22Rv1 (cell line): ENCODE results near the gene UVRAG.
"Not testable (repeated sequence)": the region's sequence is repeated elsewhere in the genome, so short reads cannot be mapped to it uniquely, and the experiment has no call there.

Experiments
- CTCF ChIP-seq: fragments of 450-650 bp; IDR thresholded peaks from 2 replicates; pipeline ENCODE4 v1.5.1; 2017; ENCODE audit warnings: mild to moderate bottlenecking
- ZFX ChIP-seq: fragments of 450-650 bp; IDR thresholded peaks from 2 replicates; pipeline ENCODE4 v1.6.1; 2017; ENCODE audit warnings: antibody characterized with exemption, borderline replicate concordance

GRCh38 chr11:76076253-76076652 lies 261.2 kb downstream of the UVRAG start:
- not testable (repeated sequence) for TF ChIP-seq CTCF, ZFX
